ENCODE results near the gene TRMT61A. TPM values are rescaled to one million over a fixed set of nuclear protein-coding genes. Genes with fewer than 3 reads are reported as not detected.
"Not testable (repeated sequence)": the region's sequence is repeated elsewhere in the genome, so short reads cannot be mapped to it uniquely, and the experiment has no call there.

Gene TRMT61A
- total RNA-seq, 2 experiments from 2014 or later = 20.6 to 22.1 TPM

GRCh38 chr14:103525430-103526246 lies 3.4 kb upstream of the TRMT61A start:
- not testable (repeated sequence) for H3K27ac Mint-ChIP-seq, H3K4me3 Mint-ChIP-seq, DNase-seq

GRCh38 chr14:103526247-103526913 lies 2.6 kb upstream of the TRMT61A start:
- no peaks in the 10 kb centered on the region for H3K9me3 Mint-ChIP-seq
- H3K27me3 Mint-ChIP-seq = peaks cover 13% of the 10 kb centered on the region
- no peak overlapping the region for H3K4me3 Mint-ChIP-seq
- no peak for DNase-seq
- H3K36me3 Mint-ChIP-seq = peaks cover 9% of the 10 kb centered on the region
- H3K27ac Mint-ChIP-seq = no peak overlapping the region
- H3K4me1 Mint-ChIP-seq = peaks cover 29% of the 10 kb centered on the region

More at GRCh38 chr14:103525430-103526246, 3.4 kb upstream of the TRMT61A start:
- Mint-ChIP-seq H3K27me3 (peaks cover 13% of the 10 kb centered on the region), H3K4me1 (peaks cover 22% of the 10 kb centered on the region)
- not testable (repeated sequence) for H3K9me3 Mint-ChIP-seq, H3K36me3 Mint-ChIP-seq

- DNase-seq = no peak
- no peak overlapping the region for H3K27ac Mint-ChIP-seq
- no peak overlapping the region for H3K4me3 Mint-ChIP-seq
- H3K4me1 Mint-ChIP-seq = peaks cover 29% of the 10 kb centered on the region
- H3K9me3 Mint-ChIP-seq = no peaks in the 10 kb centered on the region
- peaks cover 13% of the 10 kb centered on the region for H3K27me3 Mint-ChIP-seq
- peaks cover 12% of the 10 kb centered on the region for H3K36me3 Mint-ChIP-seq
Observed at GRCh38 chr14:103526914-103527248, 2.1 kb upstream of the TRMT61A start.

GRCh38 chr14:103527408-103528145 lies 1.4 kb upstream of the TRMT61A start:
- peak; percentile 52 for DNase-seq
- Mint-ChIP-seq H3K4me1 (peaks cover 29% of the 10 kb centered on the region), H3K27me3 (peaks cover 13% of the 10 kb centered on the region), H3K27ac (peak overlapping the region; percentile 73), H3K4me3 (peak overlapping the region; percentile 66), H3K36me3 (peaks cover 12% of the 10 kb centered on the region), H3K9me3 (no peaks in the 10 kb centered on the region)

DNA sequence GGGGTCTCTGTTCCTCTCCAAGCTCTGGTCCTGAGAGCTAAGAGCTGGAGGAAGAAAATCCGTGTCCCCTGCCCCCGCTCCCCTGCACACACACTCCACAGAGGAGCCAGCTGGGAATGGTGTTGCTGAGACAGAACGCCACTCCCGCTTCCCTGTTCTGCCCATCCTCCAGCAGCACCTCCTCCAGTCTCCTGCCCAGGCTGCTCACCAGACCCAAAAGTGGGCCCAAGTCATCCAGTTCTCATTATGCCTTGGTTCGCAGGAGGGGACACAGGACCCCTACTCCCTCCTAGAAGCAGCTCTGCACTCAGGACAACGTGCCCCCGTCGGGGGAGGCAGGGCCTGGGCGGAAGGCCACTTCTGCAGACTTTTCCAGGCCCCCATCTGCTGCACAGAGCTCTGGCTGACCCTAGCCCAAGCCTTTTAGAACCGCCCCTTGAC lies 830 bp upstream of the TRMT61A start:
- DNase-seq = no peak
- H3K36me3 Mint-ChIP-seq = peaks cover 12% of the 10 kb centered on the region
- H3K4me1 Mint-ChIP-seq = peaks cover 29% of the 10 kb centered on the region
- no peaks in the 10 kb centered on the region for H3K9me3 Mint-ChIP-seq
- H3K27me3 Mint-ChIP-seq = peaks cover 12% of the 10 kb centered on the region
- H3K27ac Mint-ChIP-seq = peak overlapping the region; percentile 95
- peak overlapping the region; percentile 98 for H3K4me3 Mint-ChIP-seq

DNA sequence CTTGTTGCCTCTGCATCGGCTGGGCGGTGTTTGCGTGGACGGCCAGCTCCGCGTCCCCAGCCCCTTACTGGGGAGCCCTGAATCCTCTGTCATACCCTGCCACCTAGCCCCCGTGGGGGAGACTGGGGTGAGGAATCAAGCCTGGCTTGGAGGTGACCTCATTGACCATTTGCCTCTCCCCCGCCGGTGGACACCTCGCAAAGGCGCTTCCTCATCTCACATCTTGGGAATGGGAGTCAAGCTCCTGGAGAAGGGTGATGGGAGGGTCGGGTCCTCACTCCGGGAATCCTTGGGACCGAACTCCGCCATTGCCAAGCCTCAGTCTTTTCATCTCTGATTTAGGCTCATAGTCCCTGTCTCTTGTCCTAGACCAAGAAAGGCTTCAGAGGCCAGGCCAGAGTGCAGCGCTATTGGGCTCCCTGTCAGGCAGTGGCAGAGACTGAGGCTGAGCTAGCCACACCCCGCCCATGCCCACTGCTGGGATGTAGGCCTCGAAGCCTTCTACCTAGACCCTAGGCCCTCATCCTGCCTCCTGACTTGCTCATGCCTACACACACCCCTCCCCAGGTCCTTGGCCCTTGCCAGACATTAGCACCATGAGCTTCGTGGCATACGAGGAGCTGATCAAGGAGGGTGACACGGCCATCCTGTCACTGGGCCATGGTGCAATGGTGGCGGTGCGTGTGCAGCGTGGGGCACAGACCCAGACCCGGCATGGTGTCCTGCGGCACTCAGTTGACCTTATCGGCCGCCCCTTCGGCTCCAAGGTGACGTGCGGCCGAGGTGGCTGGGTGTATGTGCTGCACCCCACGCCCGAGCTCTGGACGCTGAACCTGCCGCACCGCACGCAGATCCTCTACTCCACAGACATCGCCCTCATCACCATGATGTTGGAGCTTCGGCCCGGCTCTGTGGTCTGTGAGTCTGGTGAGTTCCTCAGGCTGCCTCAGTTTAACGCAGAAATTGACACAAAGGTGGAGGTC lies 678 bp downstream of the TRMT61A start:
- Mint-ChIP-seq H3K27ac (peak overlapping the region; percentile 96), H3K4me1 (peaks cover 29% of the 10 kb centered on the region), H3K36me3 (peaks cover 12% of the 10 kb centered on the region), H3K4me3 (peak overlapping the region; percentile 98), H3K9me3 (no peaks in the 10 kb centered on the region), H3K27me3 (no peaks in the 10 kb centered on the region)
- DNase-seq = no peak

DNA sequence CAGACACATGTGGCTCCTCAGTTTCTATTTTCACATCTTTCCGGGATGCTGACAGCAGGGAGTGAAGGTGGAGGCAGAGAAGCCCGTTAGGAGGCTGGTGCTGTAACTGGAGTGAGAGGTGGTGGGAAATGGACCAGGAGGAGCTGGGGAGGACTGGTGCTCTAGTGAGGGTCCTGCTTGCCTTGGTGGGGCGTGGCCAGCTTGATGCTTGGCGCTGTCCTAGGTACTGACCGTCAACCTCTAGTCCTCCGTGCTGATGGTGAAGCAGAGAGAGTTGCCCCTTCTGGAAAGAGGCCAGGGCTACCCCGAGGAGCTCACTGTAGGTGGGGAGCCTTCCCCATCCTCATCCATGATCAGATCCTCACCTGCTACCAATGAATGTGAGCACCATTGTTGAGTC lies 1.4 kb downstream of the TRMT61A start:
- H3K9me3 Mint-ChIP-seq = no peaks in the 10 kb centered on the region
- no peak for DNase-seq
- peaks cover 29% of the 10 kb centered on the region for H3K4me1 Mint-ChIP-seq

DNA sequence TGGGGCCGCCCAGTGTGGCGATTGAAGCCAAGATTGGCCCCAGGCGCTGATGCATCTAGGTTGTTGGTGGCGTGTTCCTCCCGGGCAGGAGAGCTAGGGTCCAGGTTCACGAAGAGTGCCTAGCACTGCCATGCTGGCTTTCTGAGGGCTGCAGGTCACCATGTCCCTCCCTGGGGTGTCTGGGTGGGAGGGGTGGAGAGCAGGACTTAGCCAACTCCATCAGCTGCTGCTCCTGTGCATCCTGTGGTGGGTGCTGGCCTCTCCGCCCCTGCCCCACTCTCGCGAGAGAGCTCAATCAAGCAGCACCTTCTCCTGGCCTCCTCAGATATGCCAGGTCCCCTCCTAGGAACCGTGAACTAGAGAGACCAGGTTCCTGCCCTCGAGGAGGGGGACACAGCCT lies 1.8 kb downstream of the TRMT61A start:
- peaks cover 29% of the 10 kb centered on the region for H3K4me1 Mint-ChIP-seq
- H3K27ac Mint-ChIP-seq = no peak overlapping the region
- H3K4me3 Mint-ChIP-seq = peak overlapping the region; percentile 98
- no peaks in the 10 kb centered on the region for H3K9me3 Mint-ChIP-seq
- H3K27me3 Mint-ChIP-seq = no peaks in the 10 kb centered on the region
- DNase-seq = no peak
- peaks cover 12% of the 10 kb centered on the region for H3K36me3 Mint-ChIP-seq

More for the DNA sequence above, 1.4 kb downstream of the TRMT61A start:
- no peak overlapping the region for H3K27ac Mint-ChIP-seq
- H3K36me3 Mint-ChIP-seq = peaks cover 12% of the 10 kb centered on the region
- no peaks in the 10 kb centered on the region for H3K27me3 Mint-ChIP-seq
- H3K4me3 Mint-ChIP-seq = peak overlapping the region; percentile 98

DNA sequence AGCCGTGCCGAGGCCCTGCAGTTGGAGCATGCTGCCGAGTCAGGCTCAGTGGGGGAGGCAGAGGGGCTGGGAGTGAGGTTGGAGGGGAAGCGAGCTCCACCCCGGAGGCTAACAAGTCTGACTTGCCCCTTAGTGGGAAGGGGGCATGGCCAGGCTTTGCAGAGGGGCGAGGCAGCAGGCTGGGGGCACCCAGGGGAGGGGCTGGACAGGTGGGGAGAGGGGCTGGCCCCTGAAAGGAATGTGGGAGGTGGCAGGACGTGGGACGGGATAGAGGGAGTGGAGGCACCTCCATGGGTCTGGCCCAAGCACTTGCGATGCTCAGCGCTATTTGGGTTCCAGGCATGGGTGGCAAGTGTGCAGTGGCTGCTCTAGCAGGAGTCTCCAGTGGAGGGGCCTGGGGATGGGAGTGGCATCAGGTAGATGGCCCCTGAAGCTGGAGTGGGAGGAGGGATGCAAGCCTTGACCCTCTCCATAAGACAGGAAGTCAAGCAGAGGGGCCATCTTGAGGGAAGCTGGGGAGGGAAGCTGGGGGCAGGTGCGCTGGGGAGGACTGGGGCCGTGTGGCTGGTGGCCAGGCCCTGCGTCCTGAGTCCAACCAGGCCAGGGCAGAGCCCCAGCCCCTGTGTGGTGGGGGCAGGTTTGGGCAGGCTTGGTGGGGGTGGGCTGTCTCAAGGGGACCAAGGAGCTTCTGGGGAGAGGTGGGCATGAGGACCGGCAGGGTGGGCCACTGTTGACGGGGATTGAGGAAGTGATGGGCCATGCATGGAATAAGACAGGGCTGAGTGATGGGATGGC lies 2.6 kb downstream of the TRMT61A start:
- Mint-ChIP-seq H3K27me3 (no peaks in the 10 kb centered on the region), H3K36me3 (peaks cover 12% of the 10 kb centered on the region), H3K4me3 (peak overlapping the region; percentile 34), H3K4me1 (peaks cover 29% of the 10 kb centered on the region), H3K27ac (peak overlapping the region; percentile 48), H3K9me3 (no peaks in the 10 kb centered on the region)
- DNase-seq = no peak

- peaks cover 23% of the 10 kb centered on the region for H3K4me1 Mint-ChIP-seq
- H3K4me3 Mint-ChIP-seq = no peak overlapping the region
- DNase-seq = no peak
- no peak overlapping the region for H3K27ac Mint-ChIP-seq
- H3K36me3 Mint-ChIP-seq = peaks cover 12% of the 10 kb centered on the region
- no peaks in the 10 kb centered on the region for H3K27me3 Mint-ChIP-seq
- H3K9me3 Mint-ChIP-seq = no peaks in the 10 kb centered on the region
Observed at GRCh38 chr14:103532216-103533136, 3.5 kb downstream of the TRMT61A start.

GRCh38 chr14:103533137-103533998 lies 4.4 kb downstream of the TRMT61A start:
- Mint-ChIP-seq H3K27me3 (no peaks in the 10 kb centered on the region), H3K36me3 (peaks cover 12% of the 10 kb centered on the region), H3K27ac (no peak overlapping the region), H3K4me3 (no peak overlapping the region), H3K9me3 (no peaks in the 10 kb centered on the region), H3K4me1 (peaks cover 16% of the 10 kb centered on the region)
- no peak for DNase-seq

DNA sequence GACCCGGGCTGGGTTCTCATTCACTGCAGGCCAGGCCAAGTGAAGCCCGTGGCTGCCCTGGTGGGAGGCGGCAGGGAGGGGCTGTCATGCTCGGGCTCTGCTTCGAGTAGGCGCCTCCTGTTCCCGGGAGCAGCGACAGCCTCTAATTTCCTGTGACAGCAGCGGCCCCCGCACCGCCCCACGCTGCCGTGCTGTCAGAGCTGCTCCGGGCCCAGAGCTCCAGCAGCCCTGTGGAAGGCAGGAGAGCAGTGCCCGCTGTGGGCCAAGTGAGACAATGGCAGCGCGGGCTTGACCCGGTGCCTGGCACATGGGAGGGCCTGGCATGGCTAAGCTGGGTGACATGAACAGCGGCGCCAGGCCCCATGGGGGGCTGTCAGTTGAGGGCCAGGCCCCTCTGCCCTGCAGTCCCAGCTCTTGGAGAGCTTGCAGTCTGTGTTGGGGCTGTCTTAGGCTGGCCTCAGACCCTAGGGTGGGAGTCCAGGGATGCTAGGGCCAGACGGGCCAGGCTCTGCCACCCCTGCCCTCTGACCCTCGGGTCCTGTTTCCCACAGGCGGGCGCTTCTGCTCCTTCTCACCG lies 5.1 kb downstream of the TRMT61A start:
- DNase-seq = no peak
- Mint-ChIP-seq H3K4me1 (peaks cover 16% of the 10 kb centered on the region), H3K4me3 (no peak overlapping the region), H3K36me3 (peaks cover 12% of the 10 kb centered on the region), H3K9me3 (no peaks in the 10 kb centered on the region), H3K27ac (no peak overlapping the region), H3K27me3 (no peaks in the 10 kb centered on the region)
